ENCODE data around the gene SATL1.
"Not testable (repeated sequence)": the region's sequence is repeated elsewhere in the genome, so short reads cannot be mapped to it uniquely, and the experiment has no call there.

The SATL1 gene

DNA sequence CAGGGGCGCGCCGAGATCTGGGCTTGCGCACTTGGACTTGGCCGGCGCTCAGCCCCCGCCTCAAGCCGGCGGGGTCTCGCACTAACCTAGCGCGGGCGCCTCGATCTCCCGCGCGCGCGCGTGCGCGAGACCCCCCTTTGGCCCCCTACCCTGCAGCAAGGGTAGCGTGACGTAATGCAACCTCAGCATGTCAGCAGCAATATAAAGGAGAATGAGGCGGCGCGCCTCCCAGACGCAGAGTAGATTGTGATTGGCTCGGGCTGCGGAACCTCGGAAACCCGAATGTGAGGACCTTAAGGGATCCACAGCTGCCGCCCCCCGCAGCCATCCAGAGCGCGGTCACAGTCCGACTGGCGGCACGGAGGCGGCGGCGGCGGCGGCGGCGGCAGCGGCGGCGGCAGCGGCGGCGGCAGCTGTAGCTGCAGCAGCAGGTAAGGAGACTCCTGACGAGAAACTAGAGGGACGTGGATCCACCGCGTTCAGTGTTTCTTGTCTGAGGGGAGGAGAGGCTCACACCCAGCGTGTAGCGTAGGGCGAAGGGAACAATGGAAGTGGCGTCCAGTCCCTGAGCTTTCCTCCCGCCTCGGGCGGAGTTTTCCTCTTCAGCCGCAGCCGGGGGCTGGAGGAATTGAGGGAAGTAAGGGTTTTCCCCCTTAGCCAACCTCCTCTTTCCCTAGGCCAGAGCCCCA is at the start of gene SATL1, which contains the start of gene ZNF711:
Gene SATL1, minus strand, starts transcription at position 19 of the 689 bp plus-strand sequence. CDS start 134,811 bp downstream, outside the sequence.
Gene ZNF711, plus strand, starts transcription at position 231 of the 689 bp plus-strand sequence. CDS start 3,582 bp downstream, outside the sequence.
- DNase-seq (ENCODE audit: low spot score): no peak

DNA sequence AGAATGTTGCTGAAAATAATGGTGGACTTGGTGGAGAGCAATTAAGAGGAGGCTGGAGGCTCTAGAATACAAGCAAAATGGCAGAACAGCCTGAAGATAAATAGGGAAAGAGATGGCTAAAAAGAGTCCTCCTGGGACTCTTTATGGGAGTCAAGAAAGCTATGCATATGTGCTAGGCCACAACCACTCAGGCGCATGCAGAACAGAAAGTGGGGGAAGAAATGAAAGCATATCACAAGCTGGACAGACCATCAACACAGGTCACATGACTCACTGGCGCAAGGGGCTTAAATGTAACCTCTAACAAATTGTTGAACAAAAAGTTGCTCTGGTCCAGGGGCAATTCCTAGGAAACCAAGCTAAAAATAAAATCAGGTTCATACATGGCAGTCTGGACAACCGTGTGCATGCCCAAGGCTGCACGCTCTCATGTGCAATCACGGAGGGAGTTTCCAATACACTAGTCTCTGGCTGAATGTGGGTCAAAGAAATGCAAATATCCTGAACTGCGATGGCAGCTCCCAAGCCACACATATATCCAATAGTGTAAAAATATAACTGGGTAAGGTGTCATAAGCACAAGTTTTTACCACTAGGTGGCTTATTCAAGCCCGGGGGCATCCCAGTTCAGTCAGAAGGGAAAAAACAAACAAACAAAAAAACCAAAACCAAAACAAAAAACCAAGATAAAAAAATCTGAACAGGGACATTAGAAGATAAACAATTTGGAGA is 45.6 kb upstream of the SATL1 start:
- no peak for DNase-seq (ENCODE audit: low spot score)

- not testable (repeated sequence) for DNase-seq (ENCODE audit: low spot score)
These were observed 41.7 kb upstream of the SATL1 start for GRCh38 chrX:85285286-85285685.

GRCh38 chrX:85244450-85245211 is 1.1 kb upstream of the SATL1 start:
- DNase-seq (ENCODE audit: low spot score): no peak

DNA sequence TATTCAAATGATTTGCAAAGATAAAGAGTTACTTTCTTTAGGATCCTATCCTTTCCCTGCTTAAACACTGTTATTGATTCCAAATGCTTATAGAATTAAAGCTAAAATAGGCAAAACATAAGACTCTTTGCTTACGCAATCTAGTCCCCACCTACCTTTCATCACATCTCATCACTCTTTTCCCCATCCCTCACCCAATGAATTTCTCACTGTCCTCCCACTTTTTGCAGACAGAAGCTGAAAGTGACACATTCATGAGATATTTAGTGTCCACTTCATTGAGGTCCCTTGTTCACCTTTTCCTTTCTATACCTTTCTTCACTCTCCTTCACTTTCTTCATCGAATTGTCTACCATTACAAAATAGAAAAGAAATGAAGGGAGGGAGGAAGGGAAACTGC is 424 bp downstream of the SATL1 start:
- no peak for DNase-seq (ENCODE audit: low spot score)

- DNase-seq (ENCODE audit: low spot score): no peak
These were observed 20.2 kb downstream of the SATL1 start for GRCh38 chrX:85223359-85223758.

DNA sequence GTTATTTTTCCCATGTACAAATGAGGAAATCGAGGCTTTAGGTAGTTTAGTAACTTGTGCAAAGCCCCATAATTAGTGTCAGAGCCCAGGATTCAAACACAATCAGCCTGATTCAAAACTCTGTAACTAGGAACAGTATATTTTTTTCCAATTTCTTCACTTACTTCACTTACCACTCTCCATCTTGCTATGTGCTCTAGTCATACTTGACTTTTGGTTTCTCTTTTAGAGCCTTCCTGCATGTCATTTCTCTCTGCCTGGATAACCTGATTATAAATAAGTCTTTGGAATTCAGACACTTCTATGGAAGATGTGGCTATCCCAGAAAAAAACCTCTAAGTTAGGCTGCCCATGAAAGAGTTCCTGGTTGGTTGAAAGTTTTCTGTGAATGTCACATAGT is 22.2 kb downstream of the SATL1 start:
- DNase-seq (ENCODE audit: low spot score): no peak

DNA sequence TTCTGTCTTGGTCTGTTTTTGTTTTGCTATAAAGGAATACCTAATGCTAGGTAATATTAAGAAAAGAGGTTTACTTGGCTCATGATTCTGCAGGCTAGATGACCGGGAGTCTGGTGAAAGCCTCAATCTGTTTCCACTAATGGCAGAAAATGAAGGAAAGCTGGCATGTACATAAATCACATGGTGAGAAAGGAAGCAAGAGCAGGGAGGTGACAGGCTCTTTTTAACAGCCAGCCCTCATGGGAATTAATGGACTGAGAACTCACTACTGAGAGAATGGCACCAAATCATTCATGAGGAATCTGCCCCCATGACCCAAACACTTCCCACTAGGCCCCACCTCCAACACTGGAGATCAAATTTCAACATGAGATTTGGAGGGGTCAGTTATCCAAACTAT is 27.6 kb downstream of the SATL1 start:
- DNase-seq (ENCODE audit: low spot score): no peak

GRCh38 chrX:85213792-85214530 is 29.6 kb downstream of the SATL1 start:
- DNase-seq (ENCODE audit: low spot score): no peak

GRCh38 chrX:85203461-85203970 is 40.1 kb downstream of the SATL1 start:
- no peak for DNase-seq (ENCODE audit: low spot score)

DNA sequence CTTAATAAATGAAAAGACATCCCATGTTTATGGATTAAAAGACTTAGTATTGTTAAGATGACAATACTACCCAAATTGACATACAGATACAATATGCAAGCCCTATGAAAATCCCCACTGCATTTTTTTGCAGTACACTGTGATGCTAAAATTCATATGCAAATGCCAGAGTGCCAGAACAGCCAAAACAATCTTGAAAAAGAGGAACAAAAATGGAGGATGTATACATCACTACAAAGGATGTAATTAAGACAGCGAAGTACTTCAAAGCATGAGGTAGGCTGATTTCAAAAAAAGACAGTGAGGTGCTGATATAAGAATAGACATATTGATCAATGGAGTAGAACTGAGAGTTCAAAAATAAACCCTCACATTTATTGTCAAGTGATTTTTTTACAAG is 47.3 kb downstream of the SATL1 start:
- DNase-seq (ENCODE audit: low spot score): no peak

- DNase-seq (ENCODE audit: low spot score): no peak
These were observed 83.9 kb downstream of the SATL1 start for GRCh38 chrX:85159644-85160043.

GRCh38 chrX:85140964-85141363 is 102.6 kb downstream of the SATL1 start:
- no peak for DNase-seq (ENCODE audit: low spot score)

DNA sequence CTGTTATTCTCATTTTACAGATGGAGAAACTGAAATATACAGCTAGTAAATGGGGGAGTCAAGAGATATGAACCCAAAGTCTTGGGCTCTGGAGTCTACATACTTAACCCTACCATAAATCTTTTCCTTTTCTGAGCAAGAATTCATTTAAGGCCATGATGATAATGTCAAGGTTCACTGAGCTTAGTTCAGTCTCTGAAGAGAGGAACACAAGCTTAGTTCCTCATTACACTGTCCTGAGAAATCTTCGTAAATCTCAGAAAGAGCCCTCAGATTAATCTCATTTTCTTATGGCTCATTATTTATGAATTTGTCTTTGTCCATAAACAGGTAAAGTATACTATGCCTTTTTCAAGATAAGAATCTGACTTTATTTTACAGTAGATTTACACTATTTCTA is 104.2 kb downstream of the SATL1 start:
- no peak for DNase-seq (ENCODE audit: low spot score)

- no peak for DNase-seq (ENCODE audit: low spot score)
These were observed 107.2 kb downstream of the SATL1 start for GRCh38 chrX:85136409-85136808.

- no peak for DNase-seq (ENCODE audit: low spot score)
These were observed 128.3 kb downstream of the SATL1 start for GRCh38 chrX:85115252-85115651.

DNA sequence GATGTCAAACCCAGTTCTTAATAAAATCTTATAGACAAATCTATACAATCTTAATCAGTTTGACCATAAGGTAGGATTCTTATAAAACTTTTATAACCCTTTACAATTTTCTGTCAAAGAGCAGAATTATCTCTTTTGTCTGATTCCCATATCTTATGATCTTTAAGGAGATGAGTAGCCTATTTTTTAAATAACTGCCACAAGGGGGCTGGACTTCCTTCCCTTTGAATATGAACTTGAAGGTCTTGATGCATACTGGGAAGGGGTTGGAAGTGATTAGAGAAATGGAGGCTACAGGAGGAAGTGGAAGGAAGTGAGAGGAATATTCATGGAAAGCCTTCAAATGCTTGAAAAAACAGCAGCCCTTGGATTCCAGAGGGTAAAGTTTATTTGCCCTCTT is 128.8 kb downstream of the SATL1 start:
- no peak for DNase-seq (ENCODE audit: low spot score)

GRCh38 chrX:85114171-85114570 is 129.4 kb downstream of the SATL1 start:
- DNase-seq (ENCODE audit: low spot score): no peak

DNA sequence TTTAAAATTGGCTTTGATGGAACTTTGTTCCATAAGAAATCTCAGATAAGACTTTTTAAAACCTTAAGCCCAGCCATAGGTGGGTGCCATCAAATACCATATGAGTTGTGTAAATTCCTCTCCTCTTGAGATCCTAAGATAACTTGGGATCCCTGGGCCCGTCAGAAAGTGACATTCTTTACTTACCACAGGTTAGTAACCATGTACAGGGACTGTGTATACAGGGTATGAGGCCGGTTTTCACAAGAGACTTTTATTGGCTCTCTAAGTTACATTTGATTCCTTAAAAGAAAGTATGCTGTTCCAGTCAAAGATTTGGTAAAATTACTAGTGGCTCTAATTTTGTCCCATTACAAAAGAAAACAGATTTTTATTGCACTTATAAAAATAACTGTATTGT is 129.8 kb downstream of the SATL1 start:
- no peak for DNase-seq (ENCODE audit: low spot score)

DNA sequence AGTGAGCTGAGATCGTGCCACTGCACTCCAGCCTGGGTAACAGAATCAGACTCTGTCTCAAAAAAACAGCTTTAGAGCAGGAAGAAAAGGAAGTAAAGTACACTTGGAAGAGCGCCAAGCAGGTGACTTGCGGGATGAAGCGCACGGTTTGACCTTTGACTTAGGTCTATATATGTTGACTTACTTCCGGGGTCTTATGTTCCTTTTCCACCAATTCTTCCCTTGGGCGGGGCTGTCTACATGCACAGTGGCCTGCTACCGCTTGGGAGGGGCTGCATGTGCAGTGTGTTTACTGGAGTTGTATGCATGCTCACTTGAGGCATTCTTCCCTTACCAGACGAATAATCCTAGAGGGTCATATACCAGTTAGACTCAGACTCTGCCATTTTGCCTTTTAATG is 131.3 kb downstream of the SATL1 start:
- DNase-seq (ENCODE audit: low spot score): no peak

DNA sequence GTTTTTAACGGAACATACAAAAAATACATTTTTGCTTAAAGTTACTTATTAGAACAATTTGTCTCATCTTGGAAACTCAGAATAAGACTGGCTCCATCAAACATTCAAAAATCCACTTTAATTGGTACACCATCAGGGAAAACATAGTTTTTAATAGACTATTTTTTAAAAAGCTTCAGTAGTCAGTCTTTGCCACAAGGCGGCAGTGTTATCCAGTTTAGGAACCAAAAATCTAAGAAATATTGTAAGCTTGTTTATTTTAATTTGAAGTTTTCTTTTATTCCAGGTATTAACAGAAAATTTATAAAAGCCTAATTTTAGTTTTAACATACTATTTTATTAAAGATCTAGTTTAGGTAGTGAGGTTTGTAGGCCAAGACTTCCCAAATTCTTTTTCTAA is 132.2 kb downstream of the SATL1 start:
- peak; percentile 7 for DNase-seq (ENCODE audit: low spot score)

DNA sequence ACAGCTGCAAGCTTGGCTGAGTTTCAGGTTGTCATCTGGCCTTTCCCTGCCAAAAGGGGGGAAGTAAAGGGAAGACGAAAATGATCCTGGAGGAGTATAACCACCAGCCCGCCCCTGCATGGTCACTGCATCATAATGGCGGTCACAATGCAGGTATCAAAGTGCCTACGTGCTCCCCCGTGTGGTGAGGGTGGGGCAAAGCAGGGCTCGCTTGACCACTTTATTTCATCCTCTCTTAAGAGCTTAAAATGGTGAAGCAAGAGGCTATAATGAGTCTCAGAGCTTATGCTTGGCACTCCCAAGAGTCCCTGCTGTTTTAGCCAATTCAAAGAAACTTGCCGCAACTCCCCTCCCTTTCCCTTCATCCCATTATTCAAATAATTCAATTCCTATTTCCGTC is 134.3 kb downstream of the SATL1 start:
- DNase-seq (ENCODE audit: low spot score): peak; percentile 16
